GM12878 (cell line): Measurements from ENCODE around the gene GSG1L. TPM values are rescaled to one million over a fixed set of nuclear protein-coding genes. Genes with fewer than 3 reads are reported as not detected.

Experiments used
- ATAC-seq: fragments of 200-7000 bp; cut with Tn5 transposase; 3 replicates; pipeline ENCODE4 v1.9.1; 2020; ENCODE audit warnings: mild to moderate bottlenecking, moderate library complexity
- BruUV-seq: library from RNA; stranded (reverse); fragments of 400-500 nt; replicated peaks from 2 replicates; lab custom pipeline; 2021; lab: Mats Ljungman, UMichigan
- CTCF ChIA-PET: fragments of 300-600 bp; sonication (Branson Sonifier 250); formaldehyde crosslinking; extraction: SDS; loops from one replicate; lab custom pipeline; 2021; ENCODE audit warnings: inconsistent platforms; lab: Yijun Ruan, JAX
- POLR2A ChIA-PET: fragments of 350-600 bp; formaldehyde crosslinking; extraction: SDS; loops from one replicate; lab custom pipeline; 2021; ENCODE audit warnings: inconsistent platforms; lab: Charles Lee
- RAD21 ChIA-PET: fragments of 300-600 bp; sonication (Branson Sonifier 250); formaldehyde crosslinking; loops from one replicate; lab custom pipeline; 2023; ENCODE audit warnings: antibody characterized with exemption; ENCODE audit not compliant: unreplicated experiment; lab: Charles Lee
- SMC1A ChIA-PET: fragments of 300-600 bp; sonication (Branson Sonifier 250); formaldehyde crosslinking; loops from one replicate; lab custom pipeline; 2023; ENCODE audit not compliant: unreplicated experiment, uncharacterized antibody; lab: Charles Lee
- DNase-seq: peaks from one replicate; pipeline ENCODE4 v3.0.0-alpha.2; 2011; ENCODE audit warnings: low read depth, low spot score
- FAIRE-seq: peaks from 3 replicates; lab custom pipeline; 2011; peaks lifted over from hg19 to GRCh38; lab: Jason Lieb, UNC
- H2AFZ ChIP-seq: 2 replicates; pipeline ENCODE4 v1.6.0; 2011; ENCODE audit warnings: low read depth, low read length, control low read depth; ENCODE audit not compliant: control insufficient read depth
- H3K27ac ChIP-seq: 2 replicates; pipeline ENCODE4 v1.5.1; 2011; ENCODE audit warnings: control low read depth; ENCODE audit not compliant: control insufficient read depth, insufficient read depth
- H3K27me3 ChIP-seq, 2 experiments: replicated peaks in 1 of 2; 2 replicates each; pipeline versions ENCODE4 v1.6.0 to v1.6.1; 2011; ENCODE audit warnings: low read length in 1 of 2; ENCODE audit not compliant: control insufficient read depth in 2 of 2, insufficient read depth in 2 of 2
- H3K36me3 ChIP-seq, 2 experiments: 2 replicates each; pipeline ENCODE4 v1.5.1; 2011; ENCODE audit warnings: low read length in 1 of 2; ENCODE audit not compliant: control insufficient read depth in 2 of 2, insufficient read depth in 2 of 2
- H3K4me1 ChIP-seq: 2 replicates; pipeline ENCODE4 v1.6.1; 2011; ENCODE audit warnings: mild to moderate bottlenecking, low read length, moderate library complexity, mixed read lengths; ENCODE audit not compliant: control insufficient read depth, insufficient read depth
- H3K4me2 ChIP-seq: 2 replicates; pipeline ENCODE4 v1.6.0; 2011; ENCODE audit warnings: control low read depth; ENCODE audit not compliant: control insufficient read depth, insufficient read depth
- H3K4me3 ChIP-seq: fragments of 200-600 bp; sonication (generic); 2 replicates; pipeline ENCODE4 v1.5.1; 2016
- H3K79me2 ChIP-seq: 2 replicates; pipeline ENCODE4 v1.6.0; 2011; ENCODE audit warnings: low read length; ENCODE audit not compliant: control insufficient read depth, insufficient read depth
- H3K9ac ChIP-seq: 2 replicates; pipeline ENCODE4 v1.8.0; 2011; ENCODE audit warnings: low read length, control low read depth, mixed read lengths; ENCODE audit not compliant: control insufficient read depth, insufficient read depth
- H3K9me3 ChIP-seq: replicated peaks from 3 replicates; pipeline ENCODE4 v1.5.1; 2011; ENCODE audit warnings: mild to moderate bottlenecking, low read length; ENCODE audit not compliant: control insufficient read depth, insufficient read depth
- H4K20me1 ChIP-seq: 2 replicates; pipeline ENCODE4 v1.6.0; 2011; ENCODE audit not compliant: control insufficient read depth, insufficient read depth
- CEBPZ ChIP-seq: fragments of 150-350 bp; IDR thresholded peaks from 2 replicates; pipeline ENCODE4 v1.6.1; 2016; ENCODE audit warnings: low read depth, low read length
- NR2C1 ChIP-seq: fragments of 450-650 bp; IDR thresholded peaks from 2 replicates; pipeline ENCODE4 v1.6.1; 2017; ENCODE audit warnings: antibody characterized with exemption, mild to moderate bottlenecking, moderate library complexity
- NR2C2 ChIP-seq: IDR thresholded peaks from 2 replicates; pipeline ENCODE4 v1.6.1; 2011; ENCODE audit warnings: borderline replicate concordance, low read depth; ENCODE audit not compliant: control insufficient read depth, insufficient read length
- POU2F2 ChIP-seq: IDR thresholded peaks from 3 replicates; pipeline ENCODE4 v1.6.1; 2011; ENCODE audit warnings: low read depth, mild to moderate bottlenecking, low read length, borderline replicate concordance
- SMAD5 ChIP-seq: IDR thresholded peaks from 2 replicates; pipeline ENCODE4 v1.6.1; 2016; ENCODE audit warnings: antibody characterized with exemption, low read depth
- ZNF274 ChIP-seq: IDR thresholded peaks from one replicate; pipeline ENCODE4 v1.8.0; 2011; ENCODE audit not compliant: insufficient read length, insufficient read depth
- ZNF384 ChIP-seq: IDR thresholded peaks from 2 replicates; pipeline ENCODE4 v1.6.1; 2012; ENCODE audit warnings: low read depth, mild to moderate bottlenecking, low read length, improper control_type of control experiment, borderline replicate concordance
- WGBS: methylation state at CpG from one replicate; pipeline ENCODE4 v1.1.6; 2016; ENCODE audit warnings: low lambda C conversion rate; ENCODE audit not compliant: insufficient replicate concordance, insufficient coverage; ENCODE audit errors: missing lambda C conversion rate; 5-methylcytosine and 5-hydroxymethylcytosine counted together
- in situ Hi-C: fragments of 300-500 bp; cut with MboI; formaldehyde crosslinking; loops from 9 replicates; pipeline ENCODE4 v1.14.3; 2018; ENCODE audit warnings: mixed read lengths
- intact Hi-C: fragments of 100-400 bp; cut with micrococcal nuclease; formaldehyde crosslinking; loops from one replicate; pipeline ENCODE4 v1.14.2; 2022; ENCODE audit not compliant: unreplicated experiment
- polyA plus RNA-seq, 11 experiments: library from polyadenylated mRNA; depleted of rRNA in 4 of 11; unstranded in 6 of 11; stranded (reverse) in 5 of 11; fragments of >200 nt; fragmentation: Nextera tagmentation in 4 of 11; fragmentation: Illumina TruSeq in 1 of 11; extraction: Ambion mirVana in 4 of 11; extraction: Trizol in 1 of 11; gene quantifications; 1 replicate in 1 of 11; 2 replicates in 10 of 11; pipeline versions ENCODE4 v1.2.1 to v1.2.3, GENCODE V29; 2011 to 2016; ENCODE audit warnings: inconsistent platforms in 2 of 11, missing spikeins in 2 of 11, low read depth in 1 of 11
- total RNA-seq, 4 experiments: library from RNA; depleted of rRNA in 3 of 4; stranded (reverse); fragments of >200 nt in 3 of 4; fragmentation: Illumina TruSeq in 1 of 4; extraction: Trizol in 1 of 4; gene quantifications; 2 replicates each; pipeline versions ENCODE4 v1.2.1 to v1.2.3, GENCODE V29; 2013 to 2021

GSG1L gene
- total and polyA plus RNA-seq, 10 of the 15 experiments (the other 5 are each of a cell fraction or from before 2014, with no cell fraction given), result not detected

- Histone ChIP-seq H3K36me3 (no peaks in the 10 kb centered on the region), H2AFZ (no peak overlapping the region), H3K9ac (no peak overlapping the region), H3K27me3 (no peaks in the 10 kb centered on the region), H3K79me2 (no peaks in the 10 kb centered on the region), H3K4me3 (no peak overlapping the region), H4K20me1 (no peaks in the 10 kb centered on the region), H3K27ac (no peak overlapping the region), H3K4me2 (no peak overlapping the region), H3K9me3 (no peaks in the 10 kb centered on the region), H3K4me1 (no peaks in the 10 kb centered on the region)
- no TSS peak for BruUV-seq
- intact Hi-C loops (no loop called here), in situ Hi-C loops (no loop called here)
- ChIA-PET CTCF (no interaction called here), SMC1A (no interaction called here), RAD21 (no interaction called here), POLR2A (no interaction called here)
- WGBS, result 92% methylated on average over 17 of the region's 17 CpGs
- no peak for DNase-seq
- no peak for TF ChIP-seq CEBPZ
- no peak for TF ChIP-seq ZNF274
- TF ChIP-seq POU2F2, result no peak
- TF ChIP-seq NR2C1, result no peak
- TF ChIP-seq NR2C2, result no peak
- TF ChIP-seq SMAD5, result no peak
- no peak for TF ChIP-seq ZNF384
- FAIRE-seq, result no peak
- ATAC-seq, result no peak
Measured at GRCh38 chr16:27739606-27740357, 323.7 kb downstream of the GSG1L start.
